A673 (cell line): ENCODE measurements around the gene RPS6KA6.

Experiments
- EZH2 ChIP-seq: fragments of 200-600 bp; sonication (generic); IDR thresholded peaks from 2 replicates; pipeline ENCODE4 v1.6.1; 2017; ENCODE audit warnings: borderline replicate concordance, low read depth, mild to moderate bottlenecking, mixed read lengths, antibody characterized with exemption, low read length; ENCODE audit not compliant: poor library complexity, severe bottlenecking
- TF ChIP-seq, protein P1 (sequence below): fragments of 300-800, 200-600 bp; sonication (generic); conservative IDR thresholded peaks from 2 replicates; pipeline ENCODE4 v1.5.1; 2017; ENCODE audit warnings: low read depth, mild to moderate bottlenecking, antibody characterized with exemption, low read length, moderate library complexity, mixed read lengths

DNA sequence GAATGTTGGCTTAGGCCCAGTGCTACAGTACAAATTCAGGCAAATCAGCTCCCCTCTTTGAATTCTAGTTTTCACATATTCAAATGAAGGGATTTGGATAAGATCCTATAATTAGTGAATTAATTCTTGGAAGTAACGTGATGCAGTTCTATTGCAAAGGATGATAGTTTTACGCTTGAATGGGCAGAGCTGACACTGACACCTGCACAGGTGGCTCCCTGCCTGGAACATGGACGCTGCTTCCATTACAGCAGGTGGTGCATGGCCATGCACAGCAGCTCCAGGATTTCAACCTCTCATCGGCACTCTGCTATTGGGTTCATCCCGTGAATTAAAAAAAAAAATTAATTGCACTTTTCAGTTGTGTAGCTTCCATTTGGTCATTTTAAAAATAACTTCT, 28.4 kb upstream of the RPS6KA6 start:
- TF ChIP-seq, protein P1, sequence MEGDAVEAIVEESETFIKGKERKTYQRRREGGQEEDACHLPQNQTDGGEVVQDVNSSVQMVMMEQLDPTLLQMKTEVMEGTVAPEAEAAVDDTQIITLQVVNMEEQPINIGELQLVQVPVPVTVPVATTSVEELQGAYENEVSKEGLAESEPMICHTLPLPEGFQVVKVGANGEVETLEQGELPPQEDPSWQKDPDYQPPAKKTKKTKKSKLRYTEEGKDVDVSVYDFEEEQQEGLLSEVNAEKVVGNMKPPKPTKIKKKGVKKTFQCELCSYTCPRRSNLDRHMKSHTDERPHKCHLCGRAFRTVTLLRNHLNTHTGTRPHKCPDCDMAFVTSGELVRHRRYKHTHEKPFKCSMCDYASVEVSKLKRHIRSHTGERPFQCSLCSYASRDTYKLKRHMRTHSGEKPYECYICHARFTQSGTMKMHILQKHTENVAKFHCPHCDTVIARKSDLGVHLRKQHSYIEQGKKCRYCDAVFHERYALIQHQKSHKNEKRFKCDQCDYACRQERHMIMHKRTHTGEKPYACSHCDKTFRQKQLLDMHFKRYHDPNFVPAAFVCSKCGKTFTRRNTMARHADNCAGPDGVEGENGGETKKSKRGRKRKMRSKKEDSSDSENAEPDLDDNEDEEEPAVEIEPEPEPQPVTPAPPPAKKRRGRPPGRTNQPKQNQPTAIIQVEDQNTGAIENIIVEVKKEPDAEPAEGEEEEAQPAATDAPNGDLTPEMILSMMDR, result no peak
- TF ChIP-seq EZH2, result no peak
